Suprapubic skin (tissue), 3 donors: ENCODE measurements around the gene STAT1.

Source experiments
- CTCF ChIP-seq, 2 donors: fragments of 200-600 bp in 1 of 2; fragments of 450-650 bp in 1 of 2; sonication (generic) in 1 of 2; IDR thresholded peaks; one replicate each; pipeline ENCODE4 v1.5.1; 2016 to 2019; ENCODE audit warnings: antibody characterized with exemption in 2 of 2, mild to moderate bottlenecking in 1 of 2, moderate library complexity in 1 of 2
- EP300 ChIP-seq: sonication (generic); formaldehyde crosslinking; IDR thresholded peaks from one replicate; pipeline ENCODE4 v1.6.1; 2017; ENCODE audit warnings: antibody characterized with exemption

- no peak for TF ChIP-seq CTCF (IDR thresholded peaks at IDR 0.05)
- no peak for TF ChIP-seq EP300
These were observed 26.9 kb downstream of the STAT1 start for GRCh38 chr2:190987116-190987515.
